ENCODE data around the gene RNF113B. TPM values are rescaled to one million over a fixed set of nuclear protein-coding genes. Genes with fewer than 3 reads are reported as not detected.

Gene RNF113B
- not detected for total RNA-seq

- Histone ChIP-seq H3K4me1 (peaks cover 24% of the 10 kb centered on the region), H3K36me3 (no peaks in the 10 kb centered on the region), H3K27ac (no peak within 1 kb of the TSS), H3K27me3 (no peaks in the 10 kb centered on the region), H3K4me3 (no peak within 1 kb of the TSS), H3K9me3 (no peaks in the 10 kb centered on the region)
- WGBS, result 94% methylated on average over 53 of the region's 58 CpGs
- TF ChIP-seq EP300 (IDR thresholded peaks at IDR 0.05), result no peak
- TF ChIP-seq POLR2A (IDR thresholded peaks at IDR 0.05), result no peak
- no peak for TF ChIP-seq CTCF (IDR thresholded peaks at IDR 0.05)
- DNase-seq (ENCODE audit: low spot score in 2 of 2), result no peak
Observed at GRCh38 chr13:98176777-98177608, at the start of gene RNF113B. Gene RNF113B (minus strand): TSS chr13:98177269. CDS start chr13:98177236, 33 bp downstream.

DNA sequence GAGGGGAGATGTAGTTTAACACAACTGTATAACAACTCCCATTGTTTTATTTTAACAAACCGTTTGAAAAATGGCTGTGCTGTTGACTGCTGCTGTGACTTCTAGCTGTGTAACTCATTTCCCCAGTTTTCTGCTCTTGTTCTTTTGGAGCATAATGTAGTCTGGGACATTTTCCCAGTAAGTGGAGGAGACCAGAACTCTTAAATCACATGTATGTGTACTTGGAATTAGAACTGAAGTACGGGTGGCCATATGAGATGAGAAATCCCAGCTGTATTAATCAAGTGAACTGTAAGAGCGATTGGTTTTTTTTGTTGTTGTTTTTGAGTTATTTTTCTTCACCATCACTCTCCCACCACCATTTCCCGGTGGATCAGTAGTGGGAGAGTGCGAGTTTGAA lies 49.4 kb upstream of the RNF113B start:
- 77% methylated on average over 5 of the region's 5 CpGs for WGBS
- no peaks in the 10 kb centered on the region for H3K9me3 ChIP-seq
- H3K27ac ChIP-seq, result no peak overlapping the region
- TF ChIP-seq CTCF (IDR thresholded peaks at IDR 0.05) (no peak), EP300 (IDR thresholded peaks at IDR 0.05) (no peak), POLR2AphosphoS5 (IDR thresholded peaks at IDR 0.05) (no peak), POLR2A (IDR thresholded peaks at IDR 0.05) (no peak)
- H3K27me3 ChIP-seq, result no peaks in the 10 kb centered on the region
- no peaks in the 10 kb centered on the region for H3K36me3 ChIP-seq
- DNase-seq (ENCODE audit: low spot score in 2 of 2), result no peak
- no peaks in the 10 kb centered on the region for H3K4me1 ChIP-seq
- H3K4me3 ChIP-seq, result no peak overlapping the region

GRCh38 chr13:98225036-98225940 lies 48.2 kb upstream of the RNF113B start:
- DNase-seq (ENCODE audit: low spot score in 2 of 2), result no peak
- peak overlapping the region; percentile 41 for H3K27ac ChIP-seq
- no peaks in the 10 kb centered on the region for H3K27me3 ChIP-seq
- no peaks in the 10 kb centered on the region for H3K36me3 ChIP-seq
- TF ChIP-seq CTCF (IDR thresholded peaks at IDR 0.05) (no peak), POLR2A (IDR thresholded peaks at IDR 0.05) (no peak), EP300 (IDR thresholded peaks at IDR 0.05) (no peak), POLR2AphosphoS5 (IDR thresholded peaks at IDR 0.05) (no peak)
- WGBS, result 79% methylated on average over 20 of the region's 20 CpGs
- peaks cover 6% of the 10 kb centered on the region for H3K4me1 ChIP-seq
- no peaks in the 10 kb centered on the region for H3K9me3 ChIP-seq
- H3K4me3 ChIP-seq, result no peak overlapping the region

- Histone ChIP-seq H3K27me3 (no peaks in the 10 kb centered on the region), H3K27ac (no peak overlapping the region), H3K36me3 (no peaks in the 10 kb centered on the region), H3K9me3 (no peaks in the 10 kb centered on the region), H3K4me3 (no peak overlapping the region), H3K4me1 (peaks cover 6% of the 10 kb centered on the region)
- DNase-seq (ENCODE audit: low spot score in 2 of 2), result no peak
- WGBS, result 84% methylated on average over 5 of the region's 5 CpGs
- TF ChIP-seq POLR2AphosphoS5 (IDR thresholded peaks at IDR 0.05), result no peak
Observed at GRCh38 chr13:98224557-98224956, 47.5 kb upstream of the RNF113B start.

- H3K4me3 ChIP-seq, result no peak overlapping the region
- no peak for DNase-seq (ENCODE audit: low spot score in 2 of 2)
- no peaks in the 10 kb centered on the region for H3K9me3 ChIP-seq
- H3K4me1 ChIP-seq, result peaks cover 6% of the 10 kb centered on the region
- no peaks in the 10 kb centered on the region for H3K36me3 ChIP-seq
- H3K27me3 ChIP-seq, result no peaks in the 10 kb centered on the region
- TF ChIP-seq POLR2A (IDR thresholded peaks at IDR 0.05) (no peak), EP300 (IDR thresholded peaks at IDR 0.05) (no peak), POLR2AphosphoS5 (IDR thresholded peaks at IDR 0.05) (no peak), CTCF (IDR thresholded peaks at IDR 0.05) (no peak)
- H3K27ac ChIP-seq, result no peak overlapping the region
Observed at GRCh38 chr13:98223741-98224140, 46.7 kb upstream of the RNF113B start.

All from suprapubic skin (tissue), 4 donors.